RPMI7951 (cell line): ENCODE measurements around the gene FGF1. TPM values are rescaled to one million over a fixed set of nuclear protein-coding genes. Genes with fewer than 3 reads are reported as not detected.

Experiments
- DNase-seq: peaks from one replicate; pipeline ENCODE4 v3.0.0-alpha.2; 2012; ENCODE audit warnings: low read depth
- total RNA-seq: library from RNA; depleted of rRNA; stranded (reverse); fragments of >200 nt; shearing (Covaris generic); gene quantifications from 2 replicates; pipeline ENCODE4 v1.2.3, GENCODE V29; 2014; rRNA removed

The FGF1 gene
- total RNA-seq, 1 experiment from 2014 or later = 13.1 TPM

DNA sequence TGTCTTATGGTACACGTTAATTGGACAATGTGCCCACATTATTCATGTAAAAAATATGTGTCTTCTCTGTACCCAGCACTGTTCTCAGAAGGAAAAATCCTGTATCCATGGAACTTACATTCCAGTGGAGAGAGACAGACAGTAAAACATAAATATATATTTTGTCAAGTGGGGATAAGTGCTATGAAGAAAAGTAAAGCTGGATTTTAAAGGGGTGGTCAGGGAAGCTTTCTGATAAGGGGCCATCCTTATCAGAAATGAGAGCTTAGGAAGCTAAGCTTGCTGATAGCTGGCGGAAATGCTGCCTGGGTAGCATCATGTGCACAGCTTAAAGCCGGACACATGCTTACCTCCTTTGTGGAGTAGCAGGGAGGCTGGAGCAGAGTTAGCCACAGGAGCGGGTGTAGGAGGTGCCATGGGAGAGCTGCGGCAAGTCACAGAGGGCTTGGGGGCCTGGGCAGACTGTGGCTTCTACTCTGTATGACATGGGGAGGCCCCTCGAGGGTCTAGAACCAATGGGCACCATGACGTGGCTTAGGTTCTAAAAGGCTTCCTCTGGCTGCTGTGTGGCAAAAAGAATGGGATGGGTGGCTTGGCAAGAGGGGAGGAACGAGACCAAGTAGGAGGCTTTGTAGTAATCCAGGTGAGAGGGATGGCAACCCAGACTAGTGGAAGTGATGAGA is 141.7 kb downstream of the FGF1 start:
- no peak for DNase-seq

DNA sequence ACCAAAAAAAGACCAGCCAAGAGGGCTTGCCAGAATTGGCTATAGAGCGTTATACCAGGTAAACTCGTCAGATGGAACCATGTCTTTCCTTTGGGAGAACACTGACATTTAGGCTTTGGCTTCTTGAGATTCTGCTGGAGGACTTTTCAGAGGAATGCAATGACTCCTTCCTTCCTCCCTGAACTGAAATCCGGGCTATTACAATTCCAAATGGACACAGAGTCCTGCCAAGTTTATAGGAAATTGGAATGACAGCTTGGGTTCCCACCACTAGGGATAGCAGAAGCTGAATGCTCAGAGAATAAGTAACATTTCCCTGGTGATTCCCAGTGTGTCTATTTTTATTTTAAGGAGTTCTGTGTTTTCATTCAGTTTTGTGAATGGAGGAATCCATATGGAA is 143.0 kb downstream of the FGF1 start:
- peak; percentile 42 for DNase-seq

Other genes with a start within 250 kb of the FGF1 start
- 1.1 and 1.4 TPM in 2 replicates for gene ARHGAP26, start 84.3 kb upstream of the FGF1 start, total RNA-seq